ENCODE data around the gene MOB3A.

MOB3A gene

DNA sequence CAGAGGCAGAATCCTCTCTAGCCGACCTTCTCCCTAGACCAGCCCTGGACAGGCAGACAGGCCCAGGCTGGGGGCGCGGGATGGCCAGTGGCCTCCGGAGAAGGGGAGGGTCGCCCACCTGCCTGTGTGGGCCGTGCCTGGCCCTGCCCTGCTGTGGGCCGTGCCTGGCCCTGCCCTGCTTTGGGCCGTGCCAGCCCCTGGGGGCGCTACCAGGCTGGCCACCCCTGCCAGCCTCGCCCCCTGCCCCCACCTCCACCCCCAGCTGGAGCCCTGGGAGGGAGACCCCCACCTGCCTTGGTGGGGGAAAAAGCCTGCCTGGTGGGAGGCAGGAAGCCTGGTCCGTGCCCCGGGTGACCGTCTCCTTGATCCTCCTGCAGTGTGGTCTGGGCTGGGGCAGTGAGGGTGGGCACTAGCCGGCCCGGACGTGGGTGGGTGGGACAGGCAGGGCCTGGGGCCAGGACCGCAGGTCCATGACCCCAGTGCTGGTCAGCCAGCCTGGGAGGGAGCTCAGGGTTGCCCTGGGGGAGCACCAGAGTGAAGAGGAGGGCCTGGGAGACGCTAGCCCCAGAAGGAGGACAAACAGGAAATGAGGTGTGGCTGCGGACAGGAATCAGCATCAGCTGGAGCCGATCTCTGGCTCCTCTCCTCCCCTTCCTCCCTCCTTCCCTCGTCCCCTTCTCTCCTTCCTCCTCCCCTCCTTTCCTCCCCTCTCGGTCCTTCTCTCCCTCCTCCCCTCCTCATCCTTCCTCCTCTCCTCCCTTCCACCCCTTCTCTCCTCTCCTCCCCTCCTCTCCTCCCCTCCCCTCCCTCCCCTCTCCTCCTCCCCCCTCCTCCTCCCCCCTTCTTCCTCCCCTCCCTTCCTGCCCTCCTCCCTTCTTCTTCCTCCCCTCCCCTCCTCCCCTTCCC, 39.9 kb downstream of the MOB3A start:
- no peak for DNase-seq

DNA sequence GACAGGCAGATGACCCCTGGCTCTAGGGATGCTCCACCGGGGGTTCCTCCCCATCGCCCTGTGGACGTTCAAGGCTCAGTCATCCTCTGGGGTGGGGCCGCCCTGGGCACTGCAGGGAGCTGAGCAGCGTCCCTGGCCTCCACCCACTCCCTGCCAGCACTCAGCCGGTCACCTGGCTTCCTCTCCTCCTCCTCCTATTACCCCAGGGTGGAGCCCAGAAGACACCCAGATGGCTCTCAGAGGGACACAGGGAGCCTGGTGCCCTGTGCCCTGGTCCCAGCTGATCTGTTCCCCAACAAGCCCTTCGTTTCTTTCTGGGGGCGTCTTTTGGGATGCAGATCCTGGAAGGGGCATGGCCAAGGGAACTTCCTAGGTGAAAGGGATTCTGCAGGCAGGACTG, 41.4 kb downstream of the MOB3A start:
- no peak for DNase-seq

DNA sequence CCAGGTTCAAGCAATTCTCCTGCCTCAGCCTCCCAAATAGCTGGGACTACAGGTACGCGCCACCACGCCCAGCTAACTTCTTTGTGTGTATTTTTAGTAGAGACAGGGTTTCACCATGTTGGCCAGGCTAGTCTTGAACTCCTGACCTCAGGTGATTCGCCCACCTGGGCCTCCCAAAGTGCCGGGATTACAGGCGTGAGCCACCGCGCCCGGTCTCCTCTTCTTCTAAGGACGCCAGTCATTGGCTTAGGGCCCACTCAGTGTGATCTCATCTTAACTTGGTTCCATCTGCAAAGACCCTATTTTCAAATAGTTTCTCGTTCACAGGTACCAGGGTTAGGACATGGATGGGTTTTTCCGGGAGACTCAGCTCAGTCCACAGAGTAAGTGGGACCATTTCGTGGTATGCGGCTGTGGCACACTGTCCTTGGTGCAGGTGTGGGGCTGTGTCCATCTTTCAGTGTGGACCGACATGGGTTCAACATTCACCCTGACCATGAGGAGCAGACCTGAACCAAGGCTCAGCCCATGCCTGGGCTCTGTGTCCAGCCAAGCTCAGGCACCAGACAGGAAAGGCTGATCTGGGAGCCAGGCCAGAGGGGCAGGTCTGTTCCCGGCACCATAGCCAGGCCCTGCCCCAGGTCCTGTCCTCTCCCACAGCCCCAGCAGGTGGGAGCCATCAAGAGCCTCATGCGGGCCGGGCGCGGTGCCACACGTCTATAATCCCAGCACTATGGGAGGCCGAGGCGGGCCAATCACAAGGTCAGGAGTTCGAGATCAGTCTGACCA, 42.3 kb downstream of the MOB3A start:
- DNase-seq, result no peak

DNA sequence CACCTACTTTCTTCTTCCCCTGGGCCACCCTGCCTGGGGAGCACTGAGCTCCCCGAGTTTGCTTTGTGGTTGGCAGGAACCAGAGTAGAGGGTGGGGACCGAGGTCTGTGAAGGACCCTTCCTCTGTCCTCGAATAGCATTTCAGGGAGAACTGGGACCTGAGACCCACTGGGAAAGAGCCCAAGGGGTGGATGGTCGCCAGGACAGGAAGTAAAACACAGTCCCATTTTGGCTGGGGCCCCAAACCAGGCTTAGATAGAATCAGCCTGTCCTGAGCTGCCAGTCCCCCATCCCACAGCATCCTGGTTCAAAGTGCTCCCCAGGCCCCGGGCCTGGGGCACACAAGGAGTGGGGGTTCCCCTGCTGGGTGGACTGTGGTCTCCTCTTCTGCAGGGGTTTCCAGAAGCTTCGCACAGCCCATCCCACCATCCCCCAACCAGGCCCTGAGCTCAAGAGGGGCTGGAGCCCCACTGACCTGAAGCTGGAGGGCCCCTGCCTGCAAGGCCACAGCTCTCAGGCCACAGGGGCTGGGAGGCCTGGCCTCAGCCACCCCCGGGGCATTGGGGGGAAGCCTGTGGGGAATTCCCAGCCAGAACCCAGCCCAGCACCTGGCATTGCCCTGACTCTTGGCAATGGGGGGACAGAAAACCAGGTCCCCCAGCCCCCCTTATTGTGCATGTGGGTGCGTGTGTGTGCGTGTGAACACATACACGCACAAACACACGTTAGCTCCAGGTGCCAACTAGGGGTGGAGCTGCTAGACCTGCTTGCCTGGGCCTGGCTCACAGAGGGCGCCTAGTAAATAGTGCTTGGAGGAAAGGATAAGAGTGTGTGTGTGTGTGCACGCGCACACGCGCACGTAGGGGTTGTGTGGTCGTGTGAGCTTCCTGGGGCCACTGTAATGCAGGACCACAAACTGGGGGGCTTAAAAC, 44.1 kb downstream of the MOB3A start:
- peak; percentile 38 for DNase-seq

DNA sequence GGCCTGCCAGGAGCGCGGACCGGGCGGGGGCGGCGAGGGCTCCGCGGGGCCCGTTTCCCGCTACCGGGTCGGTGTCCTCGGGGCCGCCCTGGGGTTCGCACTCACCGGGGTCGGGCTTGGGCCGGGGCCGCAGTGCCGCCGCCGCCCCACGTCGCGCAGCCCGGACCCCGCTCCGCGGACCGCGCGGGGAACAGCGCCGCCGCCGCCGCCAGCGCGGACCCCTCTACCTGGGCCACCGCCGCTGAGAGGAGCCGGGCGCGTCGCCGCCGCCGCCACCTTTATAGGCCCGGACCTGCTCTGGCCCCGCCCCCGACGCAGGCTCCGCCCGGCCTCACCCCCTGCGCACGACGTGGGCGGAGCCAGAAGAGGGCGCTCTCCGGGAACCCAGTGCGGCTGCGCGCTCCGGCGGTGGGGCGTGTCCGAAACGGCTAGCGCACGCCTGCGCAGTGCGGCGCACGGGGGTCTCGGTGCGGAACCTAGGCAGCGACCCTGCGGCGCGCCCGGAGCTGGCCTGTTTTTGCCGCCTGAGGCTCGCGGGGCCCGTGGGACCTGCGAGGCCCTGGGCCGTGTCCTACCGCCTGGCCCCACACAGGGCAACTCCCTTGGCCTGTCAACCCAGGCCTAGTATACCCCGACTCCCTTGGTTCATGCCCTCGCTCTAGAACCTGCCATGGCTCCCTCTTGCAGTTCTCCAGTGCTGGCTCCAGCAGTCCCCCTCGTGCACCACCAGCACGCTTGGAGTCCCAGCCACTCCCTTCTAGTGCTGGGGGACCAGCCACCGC, 44.9 kb downstream of the MOB3A start, which contains the start of gene MKNK2:
Gene MKNK2, minus strand, starts transcription at position 254 of the 782 bp plus-strand sequence. CDS start 393 bp downstream, outside the sequence.
- peak; percentile 92 for DNase-seq

DNA sequence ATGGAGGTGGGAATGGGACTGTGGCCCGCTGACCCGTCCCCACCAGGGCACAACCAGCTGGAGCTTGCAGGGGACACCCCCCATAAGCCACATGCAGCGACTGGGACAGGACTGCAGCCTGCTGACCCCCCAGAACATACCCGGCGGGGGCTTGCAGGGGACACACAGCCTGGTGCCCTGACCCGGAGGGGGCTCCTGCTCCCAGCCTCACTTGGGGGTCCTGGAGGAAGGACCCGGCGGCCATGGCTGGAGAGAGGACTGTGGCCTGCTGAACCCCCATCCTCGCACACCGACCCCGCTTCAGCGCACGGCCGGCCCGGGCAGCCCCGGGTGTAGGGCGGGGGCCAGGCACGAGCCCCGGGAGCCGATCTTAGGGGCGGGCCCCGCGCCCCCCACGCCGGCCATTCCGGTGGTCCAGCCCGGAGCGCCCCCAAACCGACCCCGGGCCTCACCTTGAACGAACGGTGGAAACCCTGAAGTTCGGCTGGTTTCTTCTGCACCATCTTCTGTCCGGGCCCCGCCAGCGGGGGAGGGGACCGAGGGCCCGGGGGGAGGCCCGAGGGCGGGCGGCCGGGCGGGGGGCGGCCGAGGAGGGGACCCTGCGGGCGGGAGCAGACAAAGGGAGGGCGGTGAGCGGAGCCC, 45.7 kb downstream of the MOB3A start:
- no peak for DNase-seq

DNA sequence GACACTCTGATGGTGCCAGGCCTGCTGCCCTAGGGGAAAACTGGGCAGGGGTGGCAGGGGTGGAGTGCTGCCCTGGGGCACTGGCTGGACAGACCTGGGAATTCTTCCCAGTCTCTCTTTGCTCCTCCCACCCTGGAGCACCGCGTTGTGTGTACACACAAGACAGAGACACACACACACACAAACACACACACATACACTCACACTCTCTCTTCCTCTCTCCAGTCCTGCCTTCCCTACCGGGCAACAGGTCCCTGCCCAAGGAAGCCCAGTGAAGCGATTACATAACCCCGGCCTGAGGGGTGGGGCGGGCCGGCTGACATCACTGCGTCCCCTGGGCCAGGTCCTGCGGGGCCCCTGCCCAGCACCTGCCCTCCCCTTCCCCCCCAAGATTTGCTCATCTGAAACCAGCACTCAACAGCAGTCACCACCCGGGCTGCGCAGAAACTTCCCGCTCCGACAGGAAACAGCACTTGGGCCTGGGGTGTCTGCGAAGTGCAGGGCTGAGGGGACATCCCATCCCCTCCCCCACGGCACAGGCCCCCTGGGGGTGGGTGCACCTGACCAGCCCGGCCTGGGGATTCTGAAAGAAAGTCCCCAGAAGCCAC, 46.3 kb downstream of the MOB3A start:
- DNase-seq, result peak; percentile 65

DNA sequence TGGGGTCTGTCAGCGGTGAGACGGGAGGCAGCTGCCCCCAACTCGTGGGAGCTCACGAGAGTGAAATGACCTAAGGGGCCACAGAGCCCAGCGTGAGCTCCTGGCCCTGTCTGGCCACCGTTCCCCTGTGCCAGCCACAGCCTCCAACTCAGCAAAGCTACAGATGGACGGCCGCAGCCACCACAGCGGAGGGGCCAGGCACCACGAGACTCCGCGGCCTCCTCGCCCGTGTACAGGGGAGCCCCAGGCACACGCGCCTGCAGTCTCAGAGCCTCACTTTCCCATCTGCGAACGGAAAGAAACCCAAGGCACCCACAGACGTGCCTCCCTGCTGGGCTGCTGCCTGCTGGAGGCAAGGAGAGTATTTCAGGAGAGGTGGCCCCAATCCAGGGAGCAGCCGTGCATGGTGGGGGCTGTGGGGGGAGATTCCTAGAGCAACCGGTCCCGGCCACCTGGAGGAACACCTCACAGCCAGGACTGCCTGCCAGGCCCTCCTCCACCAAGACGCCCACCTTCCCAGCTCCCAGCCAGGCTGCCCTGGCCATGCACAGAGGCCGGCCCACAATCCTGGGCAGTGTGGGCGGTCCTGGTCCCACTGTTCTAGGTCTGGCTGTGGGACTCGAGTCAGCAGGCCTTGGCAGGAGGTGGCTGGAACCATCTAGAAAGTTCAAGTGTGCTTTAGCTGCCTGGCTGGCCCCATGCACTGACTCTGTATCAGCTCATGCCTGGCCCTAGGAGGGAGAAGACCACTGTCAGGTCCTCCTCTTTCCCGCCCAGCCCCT, 47.0 kb downstream of the MOB3A start:
- no peak for DNase-seq

DNA sequence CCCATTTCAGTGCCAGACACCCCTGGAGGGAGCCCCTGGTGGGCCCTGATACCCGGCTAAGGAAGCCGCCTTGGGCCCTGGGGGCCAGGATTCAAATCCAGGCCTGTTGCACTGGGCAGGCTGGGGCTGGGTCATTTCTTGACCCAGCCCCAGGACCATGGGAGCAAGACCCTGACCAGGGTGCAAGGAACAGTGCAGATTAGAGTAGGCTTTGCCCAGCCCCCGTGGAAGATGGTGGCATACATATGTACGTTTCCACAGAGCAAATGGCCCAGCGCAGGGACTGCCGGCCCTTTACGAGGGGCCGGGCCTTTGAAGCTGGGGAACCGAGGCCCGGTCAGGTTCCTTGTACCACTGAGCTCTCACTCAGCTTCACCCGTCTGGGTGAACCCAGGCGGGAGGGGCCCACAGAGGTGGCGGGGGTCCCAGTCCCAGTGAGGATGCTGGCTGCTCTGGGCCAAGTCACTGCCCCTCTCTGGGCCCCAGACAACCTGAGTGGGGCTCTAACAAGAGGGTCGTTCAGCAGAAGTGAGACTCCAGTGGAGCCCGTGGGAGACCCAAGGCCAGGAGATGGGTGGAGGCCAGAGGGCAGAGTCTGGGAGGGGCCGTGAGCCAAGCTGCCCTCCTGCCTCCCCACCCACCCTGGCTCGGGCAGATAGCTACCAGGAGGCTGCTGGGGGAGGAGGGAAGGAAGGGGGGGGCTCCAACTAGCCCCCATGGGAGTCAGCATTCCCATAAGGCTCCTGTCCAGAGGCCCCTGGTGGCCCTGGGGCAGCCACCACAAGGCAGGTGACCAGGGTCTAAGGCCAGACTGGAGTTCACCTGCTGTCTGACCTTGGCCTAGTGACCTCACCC, 47.8 kb downstream of the MOB3A start:
- DNase-seq, result no peak

DNA sequence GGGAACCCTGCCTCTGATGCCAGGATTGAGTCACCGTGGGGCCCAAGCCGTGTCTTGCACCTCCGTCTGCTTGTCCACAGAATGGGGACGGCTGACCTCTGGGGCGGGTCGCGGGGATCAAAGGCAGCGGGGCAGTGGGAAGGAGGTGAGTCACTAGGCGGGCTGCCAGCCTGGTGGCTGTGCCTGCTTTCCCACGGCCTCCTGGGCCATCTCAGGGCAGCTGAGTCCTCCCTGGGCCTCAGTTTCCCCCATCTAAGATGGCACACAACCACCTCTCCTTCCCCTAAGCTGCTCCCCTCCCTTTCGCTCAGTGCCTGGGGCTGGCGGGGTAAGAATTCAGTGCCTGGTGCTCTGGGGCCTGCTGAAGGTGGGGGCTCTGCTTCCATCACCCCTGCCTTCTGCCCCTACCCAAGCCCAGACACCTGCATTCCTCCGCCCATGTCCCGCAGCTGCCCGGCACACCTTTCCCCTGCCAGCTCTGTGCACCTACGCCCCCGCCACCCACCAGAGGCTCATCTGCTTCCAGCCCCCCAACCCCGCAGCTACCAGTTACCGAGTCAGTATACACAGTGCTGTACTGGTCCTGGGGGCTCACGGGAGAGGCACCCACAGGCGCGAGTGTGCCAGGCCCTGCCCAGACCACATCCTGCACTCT, 48.5 kb downstream of the MOB3A start:
- no peak for DNase-seq

DNA sequence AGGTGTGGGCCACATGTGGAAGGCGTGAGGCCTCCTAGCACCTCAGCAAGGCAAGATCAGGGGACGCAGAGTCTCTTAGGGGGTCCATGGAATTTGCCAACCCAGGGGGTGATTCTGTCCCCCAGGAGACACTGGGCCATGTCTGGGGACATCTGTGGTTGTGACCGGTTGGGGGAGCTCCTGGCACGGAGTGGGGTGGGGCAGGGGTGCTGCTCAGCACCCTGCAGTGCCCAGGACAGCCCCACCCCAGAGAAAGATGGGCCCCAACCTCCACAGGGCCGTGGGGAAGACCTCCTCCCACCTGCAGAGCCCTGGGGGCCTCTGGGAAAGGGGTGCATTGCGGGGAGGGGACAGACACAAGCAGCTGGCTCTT, 49.1 kb downstream of the MOB3A start:
- DNase-seq, result no peak

DNA sequence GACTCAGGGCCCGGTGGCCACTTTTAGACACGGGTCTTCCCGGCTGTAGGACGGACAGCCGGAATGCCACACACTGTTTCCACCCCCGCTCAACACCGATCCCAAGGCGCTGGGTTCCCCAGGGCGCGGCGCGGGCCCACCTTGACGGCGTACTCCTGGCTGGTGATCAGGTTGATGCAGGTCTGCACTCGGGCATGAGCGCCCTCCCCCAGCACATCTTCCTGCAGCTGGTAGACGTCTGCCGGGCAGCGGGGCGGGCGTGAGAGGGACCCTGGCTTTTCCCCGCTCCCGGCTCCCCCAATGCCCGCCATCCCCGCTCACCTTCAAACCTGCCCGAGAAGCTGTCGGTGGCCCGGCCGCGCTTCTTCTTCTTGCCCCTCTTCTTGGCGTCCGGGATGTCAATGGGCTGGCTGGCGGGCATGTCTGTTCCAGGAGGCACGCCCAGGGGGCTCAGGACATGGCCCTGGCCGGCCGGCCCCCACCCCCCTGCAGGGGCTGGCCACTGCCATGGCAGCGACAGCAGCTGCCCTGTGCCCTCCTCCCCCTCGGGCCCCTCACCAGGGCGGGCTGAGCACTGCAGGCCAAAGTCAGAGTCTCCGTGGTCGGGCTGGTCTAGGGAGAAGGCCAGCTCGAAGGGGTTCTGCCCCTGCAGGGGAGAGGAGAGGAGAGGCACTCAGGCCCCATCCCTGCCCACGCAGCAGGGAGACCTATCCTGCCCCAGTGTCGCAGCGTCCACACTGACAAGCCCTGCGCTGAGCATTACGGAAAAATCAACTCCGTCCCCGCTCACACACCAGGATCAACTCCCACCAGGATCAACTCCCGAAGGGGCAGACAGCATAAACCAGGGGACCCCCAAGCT, 49.8 kb downstream of the MOB3A start:
- DNase-seq, result no peak

DNA sequence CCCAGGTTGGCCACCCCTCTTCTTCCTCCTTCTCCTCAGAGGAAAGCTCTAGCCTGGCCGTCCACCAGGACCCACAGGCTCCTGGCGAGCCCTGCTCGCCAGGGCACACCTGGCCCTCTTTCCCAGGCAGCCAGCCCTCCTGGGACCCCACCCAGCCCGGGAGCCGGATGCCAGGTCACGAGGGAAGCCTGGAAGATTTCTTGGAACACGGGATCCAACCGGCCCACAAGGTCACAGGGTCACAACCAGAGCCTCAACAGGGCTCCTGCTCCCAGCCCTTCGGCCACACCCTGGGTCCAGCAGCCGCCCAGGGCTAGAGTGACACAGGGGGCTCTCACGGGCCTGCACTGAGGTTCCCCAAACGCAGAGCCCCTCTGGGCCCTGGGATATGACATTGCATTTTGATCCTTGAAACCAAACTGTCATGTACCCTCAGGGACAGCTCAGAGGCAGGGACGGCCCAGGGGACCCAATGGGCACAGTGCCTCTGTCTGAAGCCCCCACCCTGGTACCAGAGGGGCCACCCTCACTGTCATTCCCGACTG, 50.6 kb downstream of the MOB3A start:
- no peak for DNase-seq

DNA sequence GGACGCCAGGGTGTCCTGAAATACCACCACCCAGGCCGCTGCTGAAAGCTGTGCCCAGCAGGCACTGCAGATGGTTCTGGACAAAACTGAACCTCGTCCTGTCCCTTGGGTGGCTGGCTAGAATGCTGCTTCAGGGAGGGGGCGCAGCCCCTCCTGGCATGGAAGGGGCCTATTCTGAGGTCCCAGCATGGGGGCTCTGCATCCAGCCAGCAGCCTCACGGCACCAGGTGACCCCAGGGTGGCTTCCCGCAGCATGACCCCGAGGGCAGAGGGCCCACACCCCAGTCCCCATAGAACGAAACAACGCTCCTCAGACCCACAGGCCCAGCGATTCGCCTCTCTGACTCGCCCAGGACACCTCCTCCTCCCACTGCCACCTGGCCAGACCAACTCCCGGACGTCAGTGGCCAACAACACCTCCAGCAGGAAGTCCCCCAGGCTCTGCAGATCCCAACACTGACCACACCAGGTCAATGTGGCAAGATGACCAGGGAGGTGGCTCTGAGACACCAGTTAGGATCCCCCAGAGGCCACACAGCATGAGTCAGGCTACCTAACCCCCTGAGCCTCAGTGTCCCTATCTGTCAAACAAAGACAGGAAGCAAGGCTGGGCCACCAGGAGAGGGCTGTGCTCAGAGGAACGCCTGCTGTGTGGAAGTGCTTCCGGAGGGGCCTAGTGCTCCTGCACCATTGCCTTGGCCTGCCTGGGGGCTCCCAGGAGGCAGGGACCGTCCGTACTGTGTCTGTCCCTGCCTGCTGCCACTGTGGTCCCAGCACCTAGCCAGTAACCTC, 51.2 kb downstream of the MOB3A start:
- DNase-seq, result no peak

DNA sequence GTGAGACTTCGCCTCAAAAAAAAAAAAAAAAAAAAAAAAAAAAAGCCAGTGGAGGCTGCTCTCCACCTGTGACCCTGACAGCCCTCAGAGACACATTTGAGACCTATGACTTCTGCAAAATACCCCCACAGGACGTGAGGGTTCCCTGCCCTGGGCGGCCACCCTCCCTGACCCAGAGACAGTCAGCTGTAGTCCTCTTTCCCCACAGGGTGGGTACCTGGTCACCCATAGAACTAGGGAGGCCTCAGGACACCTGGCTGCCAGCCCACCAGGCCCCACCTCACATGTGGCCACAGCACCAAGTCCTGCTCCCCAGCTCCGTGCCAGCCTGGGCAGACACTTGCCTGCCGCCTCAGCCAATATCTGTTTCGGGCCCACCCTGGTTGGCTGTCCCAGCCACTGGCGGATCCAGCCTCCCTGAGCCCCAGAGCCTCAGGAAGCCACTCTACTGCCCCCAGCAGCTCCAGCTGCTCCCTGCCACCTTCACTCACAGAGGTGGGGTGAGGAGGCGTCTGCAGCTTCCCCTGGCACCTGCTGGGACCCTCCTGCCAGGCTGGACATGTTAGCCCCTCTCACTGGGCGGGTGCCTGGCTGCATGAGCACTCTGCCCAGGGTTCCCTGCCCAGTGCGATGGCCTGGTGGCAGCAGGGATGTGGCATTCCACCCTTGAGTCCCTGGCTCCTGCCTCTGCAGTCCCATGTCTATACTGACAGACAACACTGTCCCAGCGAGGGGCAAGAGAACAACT, 52.0 kb downstream of the MOB3A start:
- no peak for DNase-seq

DNA sequence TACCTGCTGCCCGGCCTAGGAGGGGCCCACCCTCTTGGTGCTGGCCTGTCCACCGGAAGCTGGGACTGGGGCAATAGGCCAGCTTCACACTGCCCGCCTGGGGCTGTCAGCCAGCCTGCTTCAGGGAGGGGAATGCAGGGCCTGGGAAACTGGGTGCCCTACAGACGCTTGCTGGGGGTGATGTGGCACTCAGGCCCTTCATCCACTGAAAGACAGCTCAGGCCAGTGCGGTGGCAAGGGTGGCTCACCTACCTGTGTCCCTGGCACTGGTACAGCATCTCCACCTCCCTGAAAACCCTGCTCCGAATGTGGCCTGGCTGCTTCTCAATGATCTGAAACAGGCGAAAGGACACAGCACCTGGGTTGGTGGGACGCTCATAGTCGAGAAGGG, 52.9 kb downstream of the MOB3A start:
- no peak for DNase-seq

Measured in activated naive CD4-positive, alpha-beta T cell treated with Interleukin-2 at 50 U/mL for 16 hours (primary cell).